IMR-90 (cell line): Measurements from ENCODE around the gene ALG6. TPM values are rescaled to one million over a fixed set of nuclear protein-coding genes. Genes with fewer than 3 reads are reported as not detected.
A peak's percentile ranks its signal among the peaks of the same experiment; 100 is the strongest.
"Not testable (repeated sequence)": the region's sequence is repeated elsewhere in the genome, so short reads cannot be mapped to it uniquely, and the experiment has no call there.

Experiments
- ATAC-seq: fragments of 200-7000 bp; cut with Tn5 transposase; 2 replicates; pipeline ENCODE4 v1.9.1; 2020; ENCODE audit warnings: low read depth, mild to moderate bottlenecking, moderate library complexity
- BruUV-seq: library from RNA; stranded (reverse); fragments of 400-500 nt; replicated peaks from 2 replicates; lab custom pipeline; 2021; lab: Mats Ljungman, UMichigan
- CTCF ChIA-PET: fragments of 300-600 bp; formaldehyde crosslinking; extraction: SDS; loops from one replicate; lab custom pipeline; 2021; ENCODE audit warnings: antibody characterized with exemption; lab: Yijun Ruan, JAX
- POLR2A ChIA-PET: fragments of 300-600 bp; sonication (Branson Sonifier 250); formaldehyde crosslinking; loops from one replicate; lab custom pipeline; 2022; ENCODE audit warnings: antibody characterized with exemption; ENCODE audit not compliant: unreplicated experiment; lab: Charles Lee
- DNase-seq: peaks from one replicate; pipeline ENCODE4 v3.0.0; 2013
- H2AFZ ChIP-seq: replicated peaks from 2 replicates; pipeline ENCODE3; 2013; ENCODE audit warnings: low read length, mild to moderate bottlenecking; ENCODE audit not compliant: poor library complexity
- H2AK5ac ChIP-seq: 2 replicates; pipeline ENCODE4 v1.6.1; 2013; ENCODE audit warnings: low read depth, low read length, inconsistent platforms
- H2AK9ac ChIP-seq: replicated peaks from 2 replicates; pipeline ENCODE3; 2013; ENCODE audit warnings: mild to moderate bottlenecking, low read depth, low read length, moderate library complexity; ENCODE audit not compliant: poor library complexity
- H2BK120ac ChIP-seq: 2 replicates; pipeline ENCODE4 v1.6.1; 2013; ENCODE audit warnings: low read depth, low read length, inconsistent platforms
- H2BK15ac ChIP-seq: 3 replicates; pipeline ENCODE4 v1.6.1; 2013; ENCODE audit warnings: low read depth, low read length, inconsistent platforms
- H2BK20ac ChIP-seq: 2 replicates; pipeline ENCODE4 v1.6.1; 2013; ENCODE audit warnings: low read depth, mild to moderate bottlenecking, inconsistent platforms, low read length, moderate library complexity
- H2BK5ac ChIP-seq: 2 replicates; pipeline ENCODE4 v1.6.1; 2013; ENCODE audit warnings: mild to moderate bottlenecking, low read depth, low read length, inconsistent platforms; ENCODE audit not compliant: poor library complexity, severe bottlenecking
- H3K14ac ChIP-seq: replicated peaks from 2 replicates; pipeline ENCODE4 v1.6.1; 2013; ENCODE audit warnings: low read depth, low read length, inconsistent platforms
- H3K18ac ChIP-seq: 2 replicates; pipeline ENCODE4 v1.6.1; 2013; ENCODE audit warnings: low read depth, low read length, control low read depth
- H3K23ac ChIP-seq: 2 replicates; pipeline ENCODE4 v1.6.1; 2013; ENCODE audit warnings: low read depth, low read length, inconsistent platforms
- H3K27ac ChIP-seq: 2 replicates; pipeline ENCODE4 v1.5.1; 2013; ENCODE audit warnings: mild to moderate bottlenecking, control low read depth, low read length; ENCODE audit not compliant: insufficient read depth
- H3K27me3 ChIP-seq: 2 replicates; pipeline ENCODE4 v1.6.1; 2013; ENCODE audit warnings: low read length; ENCODE audit not compliant: control insufficient read depth, insufficient read depth
- H3K36me3 ChIP-seq: 2 replicates; pipeline ENCODE4 v1.6.1; 2013; ENCODE audit warnings: low read length, mixed read lengths; ENCODE audit not compliant: control insufficient read depth, insufficient read depth
- H3K4ac ChIP-seq: 2 replicates; pipeline ENCODE4 v1.6.1; 2013; ENCODE audit warnings: low read depth, low read length, inconsistent platforms
- H3K4me1 ChIP-seq: 2 replicates; pipeline ENCODE4 v1.6.1; 2013; ENCODE audit warnings: low read length, mixed read lengths; ENCODE audit not compliant: control insufficient read depth, insufficient read depth
- H3K4me2 ChIP-seq: 2 replicates; pipeline ENCODE4 v1.6.1; 2013; ENCODE audit warnings: low read depth, mild to moderate bottlenecking, control low read depth, low read length, moderate library complexity
- H3K4me3 ChIP-seq: 2 replicates; pipeline ENCODE4 v1.5.1; 2013; ENCODE audit warnings: low read depth, mild to moderate bottlenecking, control low read depth, low read length, moderate library complexity; ENCODE audit not compliant: insufficient read depth
- H3K56ac ChIP-seq: 2 replicates; pipeline ENCODE4 v1.6.1; 2013; ENCODE audit warnings: low read length, inconsistent platforms; ENCODE audit not compliant: insufficient read depth; ENCODE audit errors: extremely low read depth
- H3K79me1 ChIP-seq, 2 experiments: 2 replicates each; pipeline ENCODE4 v1.6.1; 2013; ENCODE audit warnings: low read length in 2 of 2, inconsistent platforms in 1 of 2, low read depth in 1 of 2
- H3K9ac ChIP-seq: 2 replicates; pipeline ENCODE4 v1.6.1; 2013; ENCODE audit warnings: low read depth, low read length, control low read depth
- H3K9me1 ChIP-seq: 2 replicates; pipeline ENCODE4 v1.6.1; 2013; ENCODE audit warnings: low read length, inconsistent platforms; ENCODE audit not compliant: insufficient read depth
- H3K9me3 ChIP-seq: 2 replicates; pipeline ENCODE4 v1.6.1; 2013; ENCODE audit warnings: low read length; ENCODE audit not compliant: control insufficient read depth, insufficient read depth
- H4K20me1 ChIP-seq: 2 replicates; pipeline ENCODE4 v1.6.1; 2013; ENCODE audit warnings: low read length, inconsistent platforms; ENCODE audit not compliant: insufficient read depth
- H4K5ac ChIP-seq: 2 replicates; pipeline ENCODE4 v1.6.1; 2013; ENCODE audit warnings: mild to moderate bottlenecking, low read depth, low read length, control low read depth
- H4K8ac ChIP-seq, 2 experiments: 2 replicates each; pipeline ENCODE4 v1.6.1; 2013; ENCODE audit warnings: low read depth in 2 of 2, low read length in 2 of 2, control low read depth in 1 of 2, inconsistent platforms in 1 of 2
- H4K91ac ChIP-seq: 2 replicates; pipeline ENCODE4 v1.6.1; 2013; ENCODE audit warnings: low read depth, low read length, inconsistent platforms; ENCODE audit not compliant: insufficient read depth
- BHLHE40 ChIP-seq: fragments of 150-350 bp; IDR thresholded peaks from 2 replicates; pipeline ENCODE4 v1.6.1; 2016; ENCODE audit warnings: mild to moderate bottlenecking, low read depth, low read length
- RCOR1 ChIP-seq: IDR thresholded peaks from 2 replicates; pipeline ENCODE4 v1.6.1; 2012; ENCODE audit warnings: mild to moderate bottlenecking, low read length, improper control_type of control experiment; ENCODE audit not compliant: insufficient replicate concordance
- SMC3 ChIP-seq: fragments of 150-350 bp; IDR thresholded peaks from 2 replicates; pipeline ENCODE4 v1.6.1; 2016; ENCODE audit warnings: low read depth, mild to moderate bottlenecking, antibody characterized with exemption, low read length, moderate library complexity
- WGBS, 2 experiments: methylation state at CpG; one replicate each; pipeline versions ENCODE4 v1.1.5 to v1.1.7; 2013; ENCODE audit warnings: missing lambda C conversion rate in 2 of 2; ENCODE audit not compliant: insufficient read length in 1 of 2; ENCODE audit errors: extremely low coverage in 2 of 2; 5-methylcytosine and 5-hydroxymethylcytosine counted together
- dilution Hi-C: fragments of 300-500 bp; cut with HindIII; formaldehyde crosslinking; loops from one replicate; pipeline ENCODE4 v1.14.3; 2018; ENCODE audit warnings: low sequenced_read_pairs; ENCODE audit not compliant: unreplicated experiment
- in situ Hi-C: fragments of 300-500 bp; cut with MboI; formaldehyde crosslinking; loops from 3 replicates; pipeline ENCODE4 v1.14.3; 2019; ENCODE audit warnings: low sequenced_read_pairs, inconsistent platforms, mixed read lengths
- intact Hi-C: fragments of 100-400 bp; cut with micrococcal nuclease; formaldehyde crosslinking; loops from 2 replicates; pipeline ENCODE4 v1.10.0; 2022
- polyA plus RNA-seq, 3 experiments: library from polyadenylated mRNA; depleted of rRNA; stranded (reverse); fragments of >200 nt; gene quantifications; 2 replicates each; pipeline ENCODE4 v1.2.3, GENCODE V29; 2012; ENCODE audit warnings: low replicate concordance in 1 of 3
- total RNA-seq: library from RNA; depleted of rRNA; stranded (reverse); fragments of >200 nt; gene quantifications from 2 replicates; pipeline ENCODE4 v1.2.3, GENCODE V29; 2012

Gene ALG6
- total and polyA plus RNA-seq, 2 of the 4 experiments (the other 2 are of a cell fraction), result 4.8 to 6.5 TPM

DNA sequence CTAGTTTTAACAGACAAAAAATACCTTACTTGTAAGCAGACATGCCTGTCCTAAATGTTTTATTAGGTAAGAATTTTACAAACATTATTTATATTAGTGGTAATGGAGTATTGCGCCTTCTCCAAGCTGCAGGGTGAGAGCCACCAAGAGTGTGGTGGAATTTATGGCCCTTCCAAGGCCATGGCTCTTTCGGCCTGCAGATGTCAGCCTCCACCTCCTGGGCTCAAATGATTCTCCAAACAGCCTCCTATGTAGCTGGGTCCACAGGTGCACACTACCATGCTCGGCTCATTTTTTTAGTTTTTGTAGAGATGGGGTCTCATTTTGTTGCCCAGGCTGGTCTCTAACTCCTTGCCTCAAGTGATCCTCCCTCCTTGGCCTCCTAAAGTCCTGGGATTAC is 99.3 kb downstream of the ALG6 start:
- TF ChIP-seq RCOR1, result no peak
- TF ChIP-seq BHLHE40, result no peak
- no peak for TF ChIP-seq SMC3
- CTCF ChIA-PET, result interaction anchor here (1.1 kb wide), 1 partner anchor 72 kb away, joined by 3 read pairs; no protein-coding TSS in a partner anchor

GRCh38 chr1:63468683-63469082 is 101.3 kb downstream of the ALG6 start:
- in situ Hi-C loops, result not testable (repeated sequence)

More for the DNA sequence above, 99.3 kb downstream of the ALG6 start:
- H2AK5ac ChIP-seq, result no peak overlapping the region
- no peak overlapping the region for H3K9ac ChIP-seq
- in situ Hi-C loops (no loop called here), dilution Hi-C loops (no loop called here), intact Hi-C loops (no loop called here)
- H3K4me1 ChIP-seq, result no peaks in the 10 kb centered on the region
- POLR2A ChIA-PET, result no interaction called here
- H2BK15ac ChIP-seq, result no peak overlapping the region
- no peak overlapping the region for H3K27ac ChIP-seq
- no peak overlapping the region for H3K14ac ChIP-seq
- H3K36me3 ChIP-seq, result no peaks in the 10 kb centered on the region
- H3K9me3 ChIP-seq, result no peaks in the 10 kb centered on the region
- no peak overlapping the region for H4K8ac ChIP-seq
- no peaks in the 10 kb centered on the region for H3K9me1 ChIP-seq
- no peak overlapping the region for H2BK120ac ChIP-seq
- no CpG with 5 or more reads among the region's 3 CpGs for WGBS, 2 experiments
- H3K4ac ChIP-seq, result no peak overlapping the region
- no TSS peak for BruUV-seq
- H2BK5ac ChIP-seq, result no peak overlapping the region
- H3K18ac ChIP-seq, result no peak overlapping the region
- no peak overlapping the region for H3K56ac ChIP-seq
- no peak overlapping the region for H2AK9ac ChIP-seq
- no peak overlapping the region for H3K23ac ChIP-seq
- peak overlapping the region; percentile 43 for H2AFZ ChIP-seq
- no peak overlapping the region for H4K5ac ChIP-seq
- no peaks in the 10 kb centered on the region for H4K20me1 ChIP-seq
- no peak overlapping the region for H3K4me3 ChIP-seq
- H3K4me2 ChIP-seq, result no peak overlapping the region
- ATAC-seq (no peak), DNase-seq (no peak)
- no peak overlapping the region for H2BK20ac ChIP-seq
- no peak overlapping the region for H4K91ac ChIP-seq
- H3K27me3 ChIP-seq, result no peaks in the 10 kb centered on the region
- H3K79me1 ChIP-seq, result no peaks in the 10 kb centered on the region

More at GRCh38 chr1:63468683-63469082, 101.3 kb downstream of the ALG6 start:
- H3K14ac ChIP-seq, H4K20me1 ChIP-seq, H3K4me1 ChIP-seq, H3K9me3 ChIP-seq, H2BK5ac ChIP-seq, H3K56ac ChIP-seq, intact Hi-C loops, H3K27ac ChIP-seq, H3K27me3 ChIP-seq, H3K9me1 ChIP-seq, H2AK9ac ChIP-seq, H2BK120ac ChIP-seq, H2BK15ac ChIP-seq, H2BK20ac ChIP-seq, BruUV-seq, H4K5ac ChIP-seq, H4K8ac ChIP-seq, H2AFZ ChIP-seq, DNase-seq, H3K36me3 ChIP-seq, H3K9ac ChIP-seq, H3K18ac ChIP-seq, H2AK5ac ChIP-seq, H3K23ac ChIP-seq, dilution Hi-C loops, ATAC-seq, POLR2A ChIA-PET, H3K4me2 ChIP-seq, H3K4me3 ChIP-seq, H4K91ac ChIP-seq, H3K79me1 ChIP-seq, H3K4ac ChIP-seq: not testable (repeated sequence)
- 100% methylated on average over 1 of the region's 5 CpGs; no CpG with 5 or more reads in 1 of the 2 experiments for WGBS, 2 experiments
- CTCF ChIA-PET, result interaction anchor here (0.6 to 0.7 kb wide), 2 partner anchors 80 to 145 kb away, joined by 3 to 4 read pairs; no protein-coding TSS in a partner anchor
